GM18907 (cell line): Measurements from ENCODE around the gene SYT8.
A peak's percentile ranks its signal among the peaks of the same experiment; 100 is the strongest.

ENCODE experiments used
- ATAC-seq: cut with Tn5 transposase; IDR thresholded peaks from one replicate; pipeline ENCODE4 v1.9.1; 2021; ENCODE audit warnings: mild to moderate bottlenecking, moderate library complexity; ENCODE audit not compliant: unreplicated experiment

The SYT8 gene

DNA sequence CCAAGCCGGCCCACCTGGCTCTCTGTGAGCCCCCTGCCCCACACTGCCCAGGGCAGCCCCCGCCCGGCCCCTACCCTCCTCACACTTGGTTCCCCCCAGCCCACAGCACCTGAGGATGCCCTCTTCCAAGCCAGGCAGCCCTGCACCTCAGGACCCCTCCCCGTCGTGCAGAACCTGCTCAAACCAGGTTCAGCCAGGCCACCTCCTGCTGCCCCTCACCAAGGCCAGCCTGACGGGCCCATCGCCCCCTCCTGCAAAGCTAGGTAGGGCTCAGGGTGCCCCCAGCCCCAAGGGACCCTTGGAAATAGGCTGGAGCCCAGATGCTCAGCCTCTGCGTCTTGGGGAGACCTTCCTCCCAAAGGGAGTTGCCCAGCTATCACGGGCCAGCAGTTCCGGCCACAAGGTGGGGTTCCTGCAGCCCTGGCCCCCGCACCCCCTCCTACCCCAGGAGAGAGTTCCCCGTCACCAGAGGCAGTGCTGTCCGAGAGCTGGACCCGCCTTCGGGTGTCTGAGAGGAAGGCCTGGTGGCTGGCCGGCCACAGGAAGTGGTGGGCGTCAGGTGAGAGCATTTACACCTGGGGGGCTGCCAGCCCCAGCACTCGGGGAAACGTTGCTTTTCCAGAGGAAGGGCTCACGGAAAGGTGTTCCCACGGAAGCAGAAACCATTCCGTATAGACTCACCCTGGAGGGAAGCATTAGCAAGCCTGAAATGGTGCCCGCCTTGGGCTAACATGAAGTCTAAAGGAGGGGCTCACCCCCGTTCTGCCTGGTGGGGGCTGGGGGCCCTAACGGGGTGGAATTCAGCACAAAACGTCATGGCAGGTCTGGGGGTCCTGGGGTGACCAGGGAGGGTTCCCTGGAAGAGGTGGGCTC, 3.2 kb upstream of the SYT8 start:
- ATAC-seq, result no peak

DNA sequence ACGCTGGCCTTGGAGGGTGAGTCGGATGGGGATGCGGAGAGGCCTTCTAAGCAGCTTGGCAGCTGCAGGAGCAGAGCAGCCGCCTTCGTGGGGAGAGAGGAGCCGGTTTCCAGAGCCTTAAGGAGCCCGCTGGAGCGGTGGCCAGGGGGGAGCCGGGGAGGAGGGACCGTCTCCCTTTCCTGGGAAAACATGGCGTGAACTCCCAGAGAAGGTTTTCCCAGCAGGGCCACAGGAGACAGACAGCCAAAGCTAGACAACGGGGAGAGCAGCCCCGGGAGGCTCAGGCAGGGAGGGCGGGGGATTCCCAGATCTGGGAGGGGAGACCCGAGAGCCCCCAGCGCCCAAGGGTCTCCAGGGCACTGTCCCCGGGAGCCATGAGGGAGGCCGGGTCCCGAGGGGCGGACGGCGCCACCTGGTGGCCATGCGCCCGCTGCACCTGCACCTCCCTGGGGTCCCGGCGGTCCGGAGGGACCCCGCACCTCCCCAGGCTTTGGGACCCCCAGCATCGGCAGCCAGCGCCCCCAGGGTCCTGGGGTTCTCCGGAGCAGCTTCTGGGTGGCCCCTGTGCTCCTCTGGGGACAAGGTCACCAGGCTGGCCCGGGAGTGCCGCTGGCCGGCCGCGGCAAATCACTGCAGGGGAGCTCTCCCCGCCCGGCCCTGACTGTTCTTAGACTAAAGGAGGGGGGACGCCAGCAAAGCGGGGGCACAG, 2.4 kb upstream of the SYT8 start:
- ATAC-seq, result no peak

DNA sequence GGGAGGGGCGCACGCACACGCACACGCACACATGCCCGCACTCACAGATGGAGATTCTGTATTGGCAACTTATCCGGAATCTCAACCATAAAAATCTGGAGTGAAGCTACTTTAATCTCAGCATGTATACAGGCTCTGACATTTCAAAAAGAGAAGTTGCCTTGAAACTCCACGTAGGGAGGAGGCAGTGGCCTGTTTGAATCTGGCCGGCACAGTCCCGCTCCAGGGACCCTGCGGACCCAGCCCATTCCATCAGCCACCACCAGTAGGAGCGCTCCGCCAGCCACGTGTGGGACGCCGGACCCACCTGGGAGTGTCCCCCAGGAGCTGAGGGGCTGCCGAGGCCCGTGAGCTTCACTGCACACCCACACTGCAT, 1.9 kb upstream of the SYT8 start:
- no peak for ATAC-seq

DNA sequence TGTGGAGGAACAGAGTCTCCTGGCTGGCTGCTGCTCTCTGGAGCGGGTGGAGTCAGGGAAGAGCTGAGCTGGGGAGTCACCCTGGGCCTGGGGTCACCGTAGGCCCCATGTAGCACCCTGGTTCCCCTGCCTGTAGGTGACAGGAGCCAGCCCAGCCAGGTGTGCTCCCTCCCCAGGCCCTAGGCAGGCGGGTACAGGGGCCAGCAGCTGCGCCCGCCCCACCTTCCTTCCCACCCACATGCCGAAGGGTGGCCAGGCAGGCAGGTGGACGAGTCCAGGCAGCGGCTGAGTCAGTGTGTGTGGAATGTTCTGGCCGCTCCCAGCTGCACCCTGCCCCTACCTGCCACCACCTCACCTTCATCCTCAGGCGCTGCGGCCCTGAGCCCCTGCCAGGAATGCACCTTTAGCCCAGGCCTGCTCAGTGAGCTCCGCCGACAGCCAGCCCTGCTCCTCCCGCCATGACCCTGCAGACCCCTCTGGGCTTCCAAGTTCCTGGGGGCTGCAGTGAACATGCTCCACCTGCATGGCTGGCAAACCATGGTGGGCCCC, 654 bp upstream of the SYT8 start:
- no peak for ATAC-seq

DNA sequence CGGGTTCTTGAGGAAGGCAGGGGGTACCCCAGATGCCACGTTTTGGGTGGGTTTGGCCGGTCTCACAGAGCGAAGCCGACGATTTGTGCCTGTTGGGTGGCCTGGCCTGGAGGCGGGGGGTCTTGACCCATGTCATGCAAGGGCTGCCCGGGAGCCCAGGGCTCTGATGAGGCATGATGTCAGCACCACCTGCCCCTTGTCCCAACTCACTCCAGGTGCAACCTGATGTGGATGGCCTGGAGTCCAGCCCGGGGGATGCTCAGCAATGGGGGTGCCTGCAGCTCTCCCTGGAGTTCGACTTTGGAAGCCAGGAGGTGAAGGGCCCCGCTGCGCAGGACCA, 851 bp downstream of the SYT8 start:
- ATAC-seq, result no peak

DNA sequence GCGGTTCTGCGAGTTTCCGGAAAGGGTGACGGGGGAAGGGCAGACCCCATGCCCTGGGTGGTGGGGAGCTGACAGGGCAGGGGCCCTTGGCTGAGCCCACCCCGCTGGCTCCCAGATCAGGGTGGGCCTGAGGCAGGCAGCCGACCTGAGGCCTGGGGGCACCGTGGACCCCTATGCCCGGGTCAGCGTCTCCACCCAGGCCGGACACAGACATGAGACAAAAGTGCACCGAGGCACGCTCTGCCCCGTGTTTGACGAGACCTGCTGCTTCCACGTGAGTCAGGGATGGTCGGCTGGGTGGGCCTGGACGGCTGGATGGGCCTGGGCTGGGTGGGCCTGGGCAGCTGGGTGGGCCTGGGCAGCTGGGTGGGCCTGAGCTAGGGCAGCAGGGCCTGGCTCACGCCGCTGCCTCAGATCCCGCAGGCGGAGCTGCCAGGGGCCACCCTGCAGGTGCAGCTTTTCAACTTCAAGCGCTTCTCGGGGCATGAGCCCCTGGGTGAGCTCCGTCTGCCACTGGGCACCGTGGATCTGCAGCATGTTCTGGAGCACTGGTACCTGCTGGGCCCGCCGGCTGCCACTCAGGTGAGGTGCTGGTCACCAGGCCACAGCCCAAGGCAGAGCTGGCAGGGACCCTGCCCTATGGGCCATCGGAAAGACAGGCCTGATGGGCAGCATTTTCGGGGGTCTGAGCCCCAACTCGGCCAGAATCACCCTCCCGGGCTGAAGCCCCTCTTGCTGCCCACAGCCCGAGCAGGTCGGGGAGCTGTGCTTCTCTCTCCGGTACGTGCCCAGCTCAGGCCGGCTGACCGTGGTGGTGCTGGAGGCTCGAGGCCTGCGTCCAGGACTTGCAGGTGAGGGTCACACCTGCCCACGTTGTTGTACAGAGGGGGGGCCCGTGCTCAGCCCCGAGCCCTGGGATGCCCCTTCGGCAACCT, 1.5 kb downstream of the SYT8 start:
- ATAC-seq, result no peak

DNA sequence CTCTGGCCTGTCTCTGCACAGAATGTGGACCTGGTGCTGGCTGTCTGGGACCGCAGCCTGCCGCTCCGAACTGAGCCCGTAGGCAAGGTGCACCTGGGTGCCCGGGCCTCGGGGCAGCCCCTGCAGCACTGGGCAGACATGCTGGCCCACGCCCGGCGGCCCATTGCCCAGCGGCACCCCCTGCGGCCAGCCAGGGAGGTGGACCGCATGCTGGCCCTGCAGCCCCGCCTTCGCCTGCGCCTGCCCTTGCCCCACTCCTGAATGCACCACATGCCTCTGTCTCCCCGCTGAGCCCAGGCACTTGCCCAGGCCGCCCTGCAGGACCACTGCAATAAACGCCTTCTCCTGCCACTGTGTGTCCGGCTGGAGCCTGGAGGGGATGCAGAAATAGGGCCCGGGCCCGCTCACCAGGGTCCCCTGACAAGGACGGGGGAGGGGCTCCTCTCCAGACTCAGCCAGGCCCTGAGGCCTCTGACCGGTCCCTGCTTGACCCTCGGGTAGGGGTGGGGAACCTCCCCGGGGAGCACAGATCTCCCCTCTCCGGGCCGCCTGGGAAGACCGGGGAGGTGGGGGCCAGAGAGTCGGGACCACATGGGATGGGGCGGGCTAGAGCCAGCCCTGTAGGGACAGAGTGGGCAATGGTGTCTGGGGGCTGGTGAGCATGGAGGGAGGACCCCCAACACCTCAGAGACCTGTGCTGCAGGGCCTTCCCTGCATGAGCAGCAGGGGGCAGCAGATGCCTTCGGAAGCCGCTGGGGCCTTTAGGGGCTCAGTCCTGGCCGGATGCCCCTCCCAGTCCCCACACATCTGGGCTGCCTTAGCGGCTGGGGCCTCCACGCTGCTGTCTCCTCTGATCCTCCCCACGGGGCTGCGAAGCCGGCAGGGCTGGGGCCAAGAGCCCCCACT, 2.6 kb downstream of the SYT8 start:
- peak; percentile 45 for ATAC-seq

DNA sequence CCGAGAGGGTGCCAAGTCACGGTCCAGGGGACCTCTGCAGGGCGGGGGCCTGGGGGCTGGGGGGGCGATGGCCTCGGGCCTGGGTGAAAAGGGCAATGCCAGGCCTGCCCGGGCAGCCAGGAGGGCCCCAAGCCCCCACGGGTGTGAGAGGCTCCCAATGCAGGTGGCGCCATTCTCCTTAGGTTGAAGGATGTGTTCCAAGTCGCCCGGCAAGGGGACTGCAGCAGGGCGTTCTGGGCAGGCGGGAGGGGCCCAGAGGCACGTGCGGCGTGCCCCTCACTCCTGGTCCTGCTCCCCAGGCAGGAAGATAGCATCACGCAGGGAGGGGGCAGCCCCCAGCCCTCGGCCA, 3.3 kb downstream of the SYT8 start:
- ATAC-seq, result no peak

DNA sequence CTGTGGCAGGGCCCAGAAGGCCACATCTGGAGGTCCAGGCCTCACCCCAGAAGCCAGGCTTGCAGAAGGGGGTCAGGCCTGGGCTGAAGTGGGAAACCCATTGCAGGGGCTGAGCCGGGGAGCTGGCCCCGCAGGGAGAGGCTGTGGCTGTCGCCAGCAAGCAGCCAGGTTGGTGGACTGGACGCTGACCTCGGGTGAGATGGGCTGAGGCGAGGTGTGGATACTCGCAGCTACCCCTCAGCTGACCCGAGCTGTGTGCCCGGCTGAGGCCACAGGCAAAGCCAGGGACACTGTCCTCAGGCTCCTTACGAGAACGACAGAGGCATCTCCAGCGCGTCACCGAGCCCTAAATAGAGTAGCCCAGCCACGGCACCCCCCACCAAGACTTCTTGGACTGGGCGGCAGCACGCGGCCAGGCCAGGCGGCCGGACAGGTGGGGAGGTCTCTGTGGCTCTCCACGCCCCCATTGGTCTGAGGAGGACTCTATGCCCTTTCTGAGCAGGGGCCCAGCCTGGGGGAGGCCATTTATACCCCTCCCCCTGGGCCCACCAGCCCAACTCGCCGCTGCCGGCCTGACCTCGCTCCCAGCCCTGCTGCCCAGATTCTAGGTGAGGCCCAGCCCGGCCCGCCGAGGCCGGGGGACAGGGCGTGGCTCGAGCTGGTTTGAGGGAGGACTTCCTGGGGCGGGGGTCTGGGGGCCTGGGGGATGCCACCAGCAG, 3.8 kb downstream of the SYT8 start, which contains the start of gene TNNI2:
Gene TNNI2, plus strand, starts transcription at position 556 of the 719 bp plus-strand sequence. CDS start 716 bp downstream, outside the sequence.
- no peak for ATAC-seq

DNA sequence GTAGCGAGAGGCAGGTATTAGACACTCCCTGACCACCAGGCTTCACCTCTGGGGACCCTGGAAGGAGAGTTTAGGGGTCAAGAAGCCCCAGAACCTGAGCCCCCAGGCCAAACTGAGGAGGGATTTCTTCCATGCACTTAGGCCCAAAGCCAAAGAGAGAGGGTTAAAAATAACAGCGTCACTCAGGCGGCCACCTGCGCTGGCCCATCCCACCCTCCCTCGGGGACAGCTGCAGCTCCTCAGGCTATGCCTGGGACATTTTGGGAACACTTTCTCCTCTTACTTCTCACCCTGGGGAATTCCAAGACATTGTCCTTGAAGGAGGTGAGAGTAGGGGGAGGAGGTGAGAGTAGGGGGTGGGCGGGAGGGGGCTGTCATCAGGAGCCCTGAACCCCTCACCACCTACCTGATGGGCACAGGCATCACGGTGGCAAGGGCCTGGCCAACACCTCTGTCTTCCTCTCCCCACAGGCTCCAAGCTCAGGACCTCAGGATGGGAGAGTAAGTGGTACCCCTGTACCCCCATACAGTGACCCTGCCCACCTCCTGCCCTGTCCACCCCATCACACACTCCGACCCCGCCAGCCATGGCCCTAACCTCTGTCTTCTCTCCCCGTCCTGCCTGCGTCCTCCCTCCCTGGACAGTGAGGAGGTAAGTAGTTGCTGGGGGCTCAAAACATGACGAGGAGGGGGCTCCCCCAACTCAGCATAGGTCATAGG, 4.6 kb downstream of the SYT8 start:
- ATAC-seq, result no peak

DNA sequence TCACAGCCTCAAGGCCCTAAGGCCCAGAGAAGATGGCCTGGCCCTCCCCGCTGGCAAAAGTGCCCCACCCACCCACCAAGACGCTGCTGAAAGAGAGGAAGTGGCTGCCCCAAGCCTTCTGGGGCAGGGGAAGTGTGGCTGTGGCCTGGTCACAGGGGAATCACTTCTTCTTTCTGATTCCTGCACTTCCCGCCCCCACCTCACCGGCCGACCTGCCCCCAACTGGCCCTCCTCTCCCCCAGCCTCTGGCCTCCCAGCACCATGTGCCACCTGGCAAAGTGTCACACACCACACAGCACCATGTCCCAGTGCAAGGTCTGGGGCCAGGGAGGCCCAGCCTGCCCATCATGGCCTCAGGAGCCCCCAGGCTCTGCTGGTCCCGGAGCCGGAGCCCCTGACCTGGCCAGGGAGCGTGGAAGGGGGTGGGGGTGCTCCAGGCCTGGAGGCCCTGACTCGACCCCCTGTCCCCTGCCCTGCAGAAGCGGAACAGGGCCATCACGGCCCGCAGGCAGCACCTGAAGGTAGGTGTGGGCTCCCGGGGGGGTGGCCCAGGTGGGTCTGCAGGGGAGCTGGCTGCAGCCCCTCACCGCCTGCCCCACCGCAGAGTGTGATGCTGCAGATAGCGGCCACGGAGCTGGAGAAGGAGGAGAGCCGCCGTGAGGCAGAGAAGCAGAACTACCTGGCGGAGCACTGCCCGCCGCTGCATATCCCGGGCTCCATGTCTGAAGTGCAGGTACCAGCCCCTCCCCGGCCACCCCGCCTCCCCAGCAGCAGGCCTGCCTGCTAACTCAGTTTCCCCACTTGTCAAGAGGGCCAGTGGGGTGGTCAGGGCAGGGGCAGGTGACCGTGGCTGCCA, 5.4 kb downstream of the SYT8 start:
- ATAC-seq, result peak; percentile 40

DNA sequence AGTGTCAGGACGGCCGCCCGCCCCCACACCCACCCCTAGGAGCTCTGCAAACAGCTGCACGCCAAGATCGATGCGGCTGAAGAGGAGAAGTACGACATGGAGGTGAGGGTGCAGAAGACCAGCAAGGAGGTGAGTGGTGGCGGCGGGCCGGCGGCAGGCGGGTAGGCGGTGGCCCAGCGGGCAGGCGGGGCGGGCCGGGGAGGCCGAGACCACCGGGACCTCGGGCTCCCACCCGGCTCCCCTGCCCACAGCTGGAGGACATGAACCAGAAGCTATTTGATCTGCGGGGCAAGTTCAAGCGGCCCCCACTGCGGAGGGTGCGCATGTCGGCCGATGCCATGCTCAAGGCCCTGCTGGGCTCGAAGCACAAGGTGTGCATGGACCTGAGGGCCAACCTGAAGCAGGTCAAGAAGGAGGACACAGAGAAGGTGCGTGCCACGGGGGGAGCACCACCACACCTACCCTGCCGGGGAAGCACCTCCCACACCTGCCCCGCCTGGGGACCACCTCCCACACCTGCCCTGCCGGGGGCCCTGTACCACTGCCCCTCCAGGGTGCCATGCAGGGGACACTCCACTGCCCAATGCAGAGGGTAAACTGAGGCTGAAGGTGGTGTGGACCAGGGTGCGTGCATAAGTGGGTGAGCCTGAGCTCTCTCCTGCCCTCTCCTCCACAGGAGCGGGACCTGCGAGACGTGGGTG, 6.1 kb downstream of the SYT8 start:
- no peak for ATAC-seq

DNA sequence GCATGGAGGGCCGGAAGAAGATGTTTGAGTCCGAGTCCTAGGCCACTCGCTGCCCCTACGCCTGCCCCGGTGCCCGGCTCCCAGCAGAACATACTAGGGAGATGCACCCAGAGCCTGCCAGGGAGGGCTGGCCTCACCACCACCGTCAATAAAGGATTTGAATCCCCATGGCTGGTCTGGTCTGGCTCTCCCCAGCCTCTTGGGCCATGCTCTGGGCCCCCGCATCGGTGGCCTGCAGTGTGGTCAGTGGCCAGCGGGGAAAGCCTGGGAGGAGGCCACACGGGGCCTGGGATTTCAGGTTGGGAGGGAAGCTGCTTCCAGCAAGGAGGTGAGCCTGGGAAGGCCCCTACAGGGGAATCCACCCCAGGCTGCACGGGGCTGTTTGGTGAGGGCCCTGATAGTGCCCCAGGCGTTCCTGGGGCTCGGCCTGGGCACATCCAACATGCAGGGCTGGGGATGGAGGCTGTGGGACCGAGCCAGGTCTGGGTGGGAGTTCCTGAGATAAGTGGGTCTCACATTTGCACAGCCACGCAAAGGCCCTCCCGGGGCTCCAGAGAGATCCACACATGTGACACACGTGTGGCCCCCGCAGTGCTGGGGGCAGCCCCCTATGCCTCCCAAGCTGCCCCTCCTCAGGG, 6.8 kb downstream of the SYT8 start:
- no peak for ATAC-seq

DNA sequence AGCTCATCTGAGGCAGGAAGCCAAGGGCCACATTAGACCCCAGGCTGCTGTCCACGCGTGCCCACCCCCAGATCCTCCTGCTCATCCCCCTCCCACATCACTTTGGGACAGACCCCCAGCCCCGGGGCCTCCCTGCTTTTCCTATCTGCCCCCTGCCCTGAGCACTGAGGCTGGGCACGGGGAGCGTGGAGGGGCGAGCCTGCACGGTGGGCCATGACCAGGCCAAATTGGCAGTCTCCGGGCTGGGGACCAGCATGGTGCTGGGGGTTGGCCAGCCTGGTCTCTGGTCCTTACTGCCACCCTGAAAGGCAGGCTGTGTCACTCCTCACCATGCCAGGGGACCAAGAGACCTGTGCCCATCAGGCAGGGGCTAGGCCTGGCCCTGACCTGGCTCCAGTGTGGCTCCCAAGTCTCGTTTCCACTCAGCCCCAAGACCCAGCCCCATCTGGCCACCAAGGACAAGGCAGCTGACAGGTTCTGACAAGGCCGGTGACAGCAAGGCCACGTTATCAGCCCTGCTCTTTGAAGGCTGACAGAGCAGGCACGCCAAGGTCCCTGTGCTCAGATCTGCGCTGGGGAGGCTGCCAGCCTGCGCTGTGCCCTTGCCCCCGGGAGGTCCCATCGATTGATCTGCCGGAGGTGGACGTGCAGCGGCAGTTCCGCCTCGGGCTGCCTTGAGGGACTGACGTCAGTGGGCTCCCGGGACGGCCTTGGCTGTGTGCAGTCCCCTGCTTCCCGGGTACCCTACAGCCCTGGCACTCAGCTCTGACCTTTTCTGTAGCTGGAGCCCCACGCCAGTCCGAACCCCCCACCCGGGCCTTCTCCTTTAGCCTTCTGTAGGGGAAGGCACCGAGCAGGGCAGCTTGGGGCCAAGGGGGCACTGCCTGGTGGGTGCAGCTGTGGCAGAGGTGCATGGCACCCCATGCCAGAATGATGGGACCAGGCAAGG, 7.6 kb downstream of the SYT8 start:
- ATAC-seq, result no peak

DNA sequence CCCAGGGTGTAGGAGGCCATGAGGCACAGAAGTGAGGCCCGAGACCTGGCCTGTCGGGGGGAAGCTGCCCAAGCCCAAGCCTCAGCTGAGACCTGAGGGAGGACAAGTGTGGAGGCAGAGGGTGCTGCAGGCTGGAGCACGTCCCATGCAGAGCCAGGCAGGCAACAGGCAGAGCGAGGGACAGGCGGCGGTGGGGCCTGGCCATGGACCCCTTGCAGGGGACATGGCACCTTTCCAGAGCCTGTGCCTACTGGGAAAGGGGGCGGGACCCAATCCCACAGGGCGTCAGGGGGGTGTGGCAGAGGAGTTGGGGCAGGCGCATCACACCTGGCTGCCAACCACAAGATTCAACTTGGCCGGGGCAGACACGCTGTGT, 8.3 kb downstream of the SYT8 start:
- no peak for ATAC-seq

DNA sequence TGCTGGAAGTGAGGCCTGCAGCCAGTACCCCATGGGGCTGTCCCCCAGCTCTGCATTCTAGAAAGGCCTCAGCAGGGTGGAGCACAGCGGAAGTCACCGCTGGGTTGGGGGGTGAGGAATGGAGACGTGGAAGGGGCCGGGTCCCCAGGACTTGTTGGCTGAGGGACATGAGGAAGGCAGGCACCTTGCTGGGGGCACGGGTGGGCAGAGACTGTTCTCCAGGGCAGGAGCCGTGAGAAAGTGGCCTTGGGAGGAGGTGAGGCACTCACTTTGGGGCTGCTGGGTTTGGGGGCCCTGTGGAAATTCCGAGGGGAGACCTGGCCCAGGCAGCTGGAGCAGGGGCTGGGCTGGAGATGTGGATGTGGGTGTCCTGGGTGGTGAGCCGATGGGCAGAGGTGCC, 9.0 kb downstream of the SYT8 start:
- no peak for ATAC-seq
